GM04503 (cell line): ENCODE results near the gene FRS2.

Experiments used
- DNase-seq: peaks from one replicate; pipeline ENCODE4 v3.0.0-alpha.2; 2012; ENCODE audit warnings: low read depth

Gene FRS2

GRCh38 chr12:69501154-69501895 is 31.1 kb downstream of the FRS2 start:
- no peak for DNase-seq

GRCh38 chr12:69502345-69503081 is 32.3 kb downstream of the FRS2 start:
- peak; percentile 47 for DNase-seq

- no peak for DNase-seq
These were observed 37.9 kb downstream of the FRS2 start for GRCh38 chr12:69508091-69508490.

- DNase-seq, result no peak
These were observed 38.4 kb downstream of the FRS2 start for GRCh38 chr12:69508621-69509020.

- no peak for DNase-seq
These were observed 39.1 kb downstream of the FRS2 start for GRCh38 chr12:69509308-69509736.

GRCh38 chr12:69509904-69510827 is 40.0 kb downstream of the FRS2 start:
- no peak for DNase-seq

GRCh38 chr12:69511016-69511415 is 40.8 kb downstream of the FRS2 start:
- no peak for DNase-seq

- no peak for DNase-seq
These were observed 41.5 kb downstream of the FRS2 start for GRCh38 chr12:69511469-69512267.

- DNase-seq, result no peak
These were observed 42.6 kb downstream of the FRS2 start for GRCh38 chr12:69512820-69513219.

- DNase-seq, result no peak
These were observed 43.1 kb downstream of the FRS2 start for GRCh38 chr12:69513297-69513696.

GRCh38 chr12:69514111-69514510 is 43.9 kb downstream of the FRS2 start:
- DNase-seq, result no peak

GRCh38 chr12:69514845-69515244 is 44.7 kb downstream of the FRS2 start:
- no peak for DNase-seq

- DNase-seq, result no peak
These were observed 45.3 kb downstream of the FRS2 start for GRCh38 chr12:69515394-69515930.

- DNase-seq, result no peak
These were observed 46.8 kb downstream of the FRS2 start for GRCh38 chr12:69516950-69517349.

- DNase-seq, result no peak
These were observed 47.2 kb downstream of the FRS2 start for GRCh38 chr12:69517406-69517805.

- DNase-seq, result no peak
These were observed 49.7 kb downstream of the FRS2 start for GRCh38 chr12:69519871-69520270.

GRCh38 chr12:69523433-69524330 is 53.5 kb downstream of the FRS2 start:
- no peak for DNase-seq

- DNase-seq, result no peak
These were observed 54.1 kb downstream of the FRS2 start for GRCh38 chr12:69524331-69524630.

GRCh38 chr12:69524755-69525469 is 54.7 kb downstream of the FRS2 start:
- no peak for DNase-seq
